ENCODE results near the gene CHPF.

CHPF gene

DNA sequence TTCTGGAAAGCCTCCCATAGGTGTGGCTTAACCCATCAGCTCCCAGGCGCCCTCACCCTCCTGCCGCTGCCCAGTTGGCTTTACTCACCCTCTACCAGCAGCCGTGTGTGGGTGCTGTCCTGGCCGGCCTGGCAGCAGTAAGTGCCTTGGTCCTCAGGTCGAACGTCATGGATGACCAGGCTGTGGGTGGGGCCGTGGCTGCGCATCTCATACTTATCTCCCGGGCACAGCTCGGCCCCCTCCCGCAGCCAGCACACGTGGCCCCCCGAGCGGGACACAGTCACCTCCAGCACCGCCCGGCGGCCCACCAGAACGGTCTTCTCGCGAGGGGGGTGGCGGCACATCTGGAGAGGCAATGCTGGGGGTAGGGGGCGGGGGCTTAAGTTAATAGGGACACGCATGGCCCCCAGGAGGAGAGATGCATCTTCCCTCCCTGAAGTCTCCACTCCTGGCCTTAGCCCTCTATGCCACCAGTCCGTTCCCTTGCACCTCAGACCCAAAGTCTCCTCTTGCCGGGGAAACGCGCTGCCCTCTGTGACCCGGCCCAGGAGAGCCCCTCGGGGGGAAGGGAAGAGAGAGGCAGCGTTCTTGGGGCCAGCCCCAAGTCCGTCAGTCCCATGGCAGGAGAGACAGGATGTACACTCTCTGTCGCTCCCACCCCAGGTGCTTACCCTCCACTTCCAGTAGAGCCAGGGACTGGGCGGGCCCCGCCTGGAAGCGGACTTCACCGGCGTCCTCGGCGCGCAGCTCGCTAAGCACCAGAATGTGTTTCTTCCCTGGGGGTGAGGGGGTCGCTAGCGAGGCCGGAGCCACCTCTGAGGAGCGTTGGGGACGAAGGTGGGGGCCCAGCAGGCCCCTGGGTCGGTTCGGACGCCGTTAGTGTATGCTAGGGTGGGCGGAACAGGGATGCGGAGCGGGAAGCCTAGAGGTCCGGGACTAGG lies 8.1 kb upstream of the CHPF start:
- DNase-seq (ENCODE audit: low read depth in 2 of 2), result no peak

- DNase-seq (ENCODE audit: low read depth in 2 of 2), result no peak
These were observed 6.0 kb upstream of the CHPF start for GRCh38 chr2:219549619-219550018.

- DNase-seq (ENCODE audit: low read depth in 2 of 2), result no peak
These were observed 5.4 kb upstream of the CHPF start for GRCh38 chr2:219548990-219549389.

DNA sequence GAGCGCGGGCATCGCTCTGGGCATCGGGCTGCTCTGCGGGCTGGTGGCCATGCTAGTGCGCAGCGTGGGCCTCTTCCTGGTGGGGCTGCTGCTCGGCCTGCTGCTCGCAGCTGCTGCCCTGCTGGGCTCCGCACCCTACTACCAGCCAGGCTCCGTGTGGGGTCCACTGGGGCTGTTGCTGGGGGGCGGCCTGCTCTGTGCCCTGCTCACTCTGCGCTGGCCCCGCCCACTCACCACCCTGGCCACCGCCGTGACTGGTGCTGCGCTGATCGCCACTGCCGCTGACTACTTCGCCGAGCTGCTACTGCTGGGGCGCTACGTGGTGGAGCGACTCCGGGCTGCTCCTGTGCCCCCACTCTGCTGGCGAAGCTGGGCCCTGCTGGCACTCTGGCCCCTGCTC lies 4.0 kb upstream of the CHPF start:
- DNase-seq (ENCODE audit: low read depth in 2 of 2), result no peak

- DNase-seq (ENCODE audit: low read depth in 2 of 2), result no peak
These were observed 2.3 kb upstream of the CHPF start for GRCh38 chr2:219545943-219546352.

- DNase-seq (ENCODE audit: low read depth in 2 of 2), result no peak
These were observed 1.8 kb upstream of the CHPF start for GRCh38 chr2:219545295-219545942.

- no peak for DNase-seq (ENCODE audit: low read depth in 2 of 2)
These were observed 958 bp upstream of the CHPF start for GRCh38 chr2:219544567-219544966.

GRCh38 chr2:219542931-219543595 lies 546 bp downstream of the CHPF start:
- DNase-seq (ENCODE audit: low read depth in 2 of 2), result no peak

DNA sequence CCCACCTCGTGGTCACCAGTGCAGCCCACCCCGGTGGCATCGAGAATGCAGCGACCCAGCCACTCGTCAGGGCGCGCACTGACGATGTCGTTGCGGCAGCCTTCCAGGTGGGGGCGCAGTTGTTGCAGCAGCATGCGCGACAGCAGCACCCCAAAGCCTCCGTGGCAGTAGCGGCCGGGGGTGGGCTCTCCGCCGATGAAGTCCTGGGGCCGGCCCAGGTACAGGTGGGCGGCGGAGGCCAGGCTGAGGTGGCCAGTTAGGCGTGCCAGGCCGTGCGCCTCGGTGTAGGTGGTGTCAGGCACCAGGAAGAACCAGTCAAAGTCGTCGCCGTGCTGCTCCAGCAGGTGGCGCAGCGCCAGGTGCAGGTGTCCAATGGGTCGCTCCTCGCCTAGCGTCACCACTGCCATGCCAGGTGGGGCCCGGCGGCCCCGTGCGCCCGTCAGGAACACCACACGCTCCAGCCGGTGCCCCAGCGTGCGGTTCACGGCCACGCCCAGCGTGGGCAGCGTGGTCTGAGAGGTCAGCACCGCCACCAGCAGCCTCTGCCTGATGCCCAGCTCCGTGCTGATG lies 1.9 kb downstream of the CHPF start:
- DNase-seq (ENCODE audit: low read depth in 2 of 2), result peak; percentile 71 to 77

GRCh38 chr2:219540784-219541504 lies 2.7 kb downstream of the CHPF start:
- DNase-seq (ENCODE audit: low read depth in 2 of 2), result no peak

GRCh38 chr2:219539926-219540678 lies 3.5 kb downstream of the CHPF start:
- no peak for DNase-seq (ENCODE audit: low read depth in 2 of 2)

- no peak for DNase-seq (ENCODE audit: low read depth in 2 of 2)
These were observed 4.4 kb downstream of the CHPF start for GRCh38 chr2:219538956-219539788.

GRCh38 chr2:219538504-219538951 lies 5.1 kb downstream of the CHPF start:
- no peak for DNase-seq (ENCODE audit: low read depth in 2 of 2)

- no peak for DNase-seq (ENCODE audit: low read depth in 2 of 2)
These were observed 5.7 kb downstream of the CHPF start for GRCh38 chr2:219537657-219538488.

GRCh38 chr2:219536967-219537366 lies 6.6 kb downstream of the CHPF start:
- no peak for DNase-seq (ENCODE audit: low read depth in 2 of 2)

DNA sequence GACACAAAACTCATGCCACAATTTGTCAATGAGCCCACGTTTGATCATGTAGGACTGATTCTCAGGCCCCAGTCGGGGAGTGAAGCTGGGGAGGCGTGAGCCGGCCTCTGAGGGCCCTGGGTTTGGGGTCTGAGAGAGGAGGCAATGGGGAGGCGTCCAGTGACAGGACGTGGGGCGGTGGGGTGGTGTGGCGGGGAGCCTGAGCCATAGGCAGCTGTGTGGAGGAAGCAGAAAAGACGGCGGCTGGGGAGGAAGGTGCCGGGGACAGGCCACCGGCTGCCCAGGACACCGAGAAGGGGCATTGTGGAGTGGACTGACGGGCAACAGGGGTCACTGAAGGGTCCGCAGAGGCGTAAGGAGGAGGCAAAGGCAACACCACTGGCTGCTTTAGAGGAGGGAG lies 7.2 kb downstream of the CHPF start:
- no peak for DNase-seq (ENCODE audit: low read depth in 2 of 2)

- DNase-seq (ENCODE audit: low read depth in 2 of 2), result no peak
These were observed 9.5 kb downstream of the CHPF start for GRCh38 chr2:219533930-219534661.

- DNase-seq (ENCODE audit: low read depth in 2 of 2), result no peak
These were observed 11.3 kb downstream of the CHPF start for GRCh38 chr2:219532378-219532649.

All from stimulated activated CD8-positive, alpha-beta memory T cell treated with anti-CD3 and anti-CD28 coated beads, Interleukin-15, amount 100 ng/mL, for 48 hours (primary cell).